OCI-LY7 (cell line): ENCODE results near the gene SIX3.

Experiments used
- CTCF ChIP-seq: fragments of 200-600 bp; sonication (generic); conservative IDR thresholded peaks from 2 replicates; pipeline ENCODE4 v1.5.1; 2014; ENCODE audit warnings: mild to moderate bottlenecking, antibody characterized with exemption, low read length, moderate library complexity, mixed read lengths
- EZH2phosphoT487 ChIP-seq: fragments of 200-600 bp; sonication (generic); IDR thresholded peaks from 2 replicates; pipeline ENCODE4 v1.6.1; 2018; ENCODE audit warnings: low read depth, borderline replicate concordance, mild to moderate bottlenecking, mixed run types, antibody characterized with exemption, low read length, moderate library complexity, mixed read lengths

DNA sequence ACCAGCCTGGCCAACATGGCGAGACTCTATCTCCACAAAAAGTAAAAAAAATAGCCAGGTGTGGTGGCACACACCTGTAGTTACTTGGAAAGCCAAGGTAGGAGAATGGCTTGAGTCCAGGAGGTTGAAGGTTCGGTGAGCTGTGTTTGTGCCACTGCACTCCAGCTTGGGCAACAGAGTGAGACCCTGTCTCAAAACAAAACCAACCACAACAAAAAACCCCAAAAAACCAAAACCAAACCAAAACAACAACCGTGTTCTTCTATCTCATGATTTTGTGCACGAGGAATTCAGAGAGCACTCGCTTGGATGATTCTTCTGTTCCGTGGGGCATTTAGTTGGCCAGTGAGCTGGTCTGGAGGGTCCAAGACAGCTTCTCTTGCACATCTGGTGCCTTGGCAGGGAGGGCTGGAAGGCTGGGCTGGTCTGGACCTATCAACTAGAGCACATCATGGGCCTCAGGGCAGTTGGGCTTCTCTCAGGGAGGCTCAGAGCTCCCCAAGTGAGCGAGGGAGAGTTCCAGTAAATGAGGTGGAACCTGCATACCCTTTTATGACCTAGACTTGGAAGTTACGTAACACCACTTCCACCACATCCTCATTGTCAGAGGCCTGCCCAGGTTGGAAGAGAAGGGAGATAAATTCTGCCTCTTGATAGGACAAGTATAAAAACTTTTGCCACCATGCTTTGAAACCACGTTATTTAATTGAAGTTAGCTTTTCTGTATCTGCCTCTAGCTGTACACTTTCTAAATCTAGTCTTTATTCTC is 42.5 kb downstream of the SIX3 start:
- no peak for TF ChIP-seq CTCF
- no peak for TF ChIP-seq EZH2phosphoT487
